Neural progenitor cell (in vitro differentiated cells): ENCODE measurements around the gene TTC39C.

Source experiments
- CTCF ChIP-seq: fragments of 200-600 bp; sonication (generic); IDR thresholded peaks from 2 replicates; pipeline ENCODE4 v1.5.1; 2017; ENCODE audit warnings: antibody characterized with exemption, mild to moderate bottlenecking
- EZH2phosphoT487 ChIP-seq: fragments of 200-600 bp; sonication (generic); IDR thresholded peaks from 2 replicates; pipeline ENCODE4 v1.6.1; 2017; ENCODE audit warnings: antibody characterized with exemption

- TF ChIP-seq CTCF, result peak; percentile 45
- TF ChIP-seq EZH2phosphoT487, result no peak
Measured at GRCh38 chr18:24023185-24023814, 8.7 kb downstream of the TTC39C start.
